HFF-Myc (cell line): ENCODE data around the gene ATP8B3.
A peak's percentile ranks its signal among the peaks of the same experiment; 100 is the strongest.

Experiments
- DNase-seq: peaks from one replicate; pipeline ENCODE4 v3.0.0-alpha.2; 2011; ENCODE audit warnings: low read depth; ENCODE audit errors: extremely low read depth
- H3K4me3 ChIP-seq: replicated peaks from 2 replicates; pipeline ENCODE4 v1.5.1; 2011; ENCODE audit warnings: low read depth, mild to moderate bottlenecking, control low read depth, low read length
- CTCF ChIP-seq: IDR thresholded peaks from 2 replicates; pipeline ENCODE4 v1.5.1; 2012; ENCODE audit warnings: mild to moderate bottlenecking, low read depth, low read length, control low read depth; ENCODE audit errors: missing control alignments

ATP8B3 gene

GRCh38 chr19:1747285-1748114 is 64.6 kb downstream of the ATP8B3 start:
- 0 out of 2 replicates have a peak overlapping the region, but pooled peaks have one; percentile 9 for H3K4me3 ChIP-seq
- peak; percentile 41 for DNase-seq
- TF ChIP-seq CTCF = no peak

GRCh38 chr19:1746401-1747284 is 65.4 kb downstream of the ATP8B3 start:
- no peak overlapping the region for H3K4me3 ChIP-seq
- TF ChIP-seq CTCF = no peak
- no peak for DNase-seq

GRCh38 chr19:1745589-1746031 is 66.5 kb downstream of the ATP8B3 start:
- no peak for DNase-seq
- no peak overlapping the region for H3K4me3 ChIP-seq
- no peak for TF ChIP-seq CTCF

- no peak for TF ChIP-seq CTCF
- H3K4me3 ChIP-seq = no peak overlapping the region
- DNase-seq = no peak
Measured at GRCh38 chr19:1744822-1745563, 67.1 kb downstream of the ATP8B3 start.

GRCh38 chr19:1744133-1744665 is 67.9 kb downstream of the ATP8B3 start:
- no peak for DNase-seq
- H3K4me3 ChIP-seq = no peak overlapping the region
- TF ChIP-seq CTCF = no peak
